ENCODE measurements around the gene CCDC85B.
"Not testable (repeated sequence)": the region's sequence is repeated elsewhere in the genome, so short reads cannot be mapped to it uniquely, and the experiment has no call there.

The CCDC85B gene

DNA sequence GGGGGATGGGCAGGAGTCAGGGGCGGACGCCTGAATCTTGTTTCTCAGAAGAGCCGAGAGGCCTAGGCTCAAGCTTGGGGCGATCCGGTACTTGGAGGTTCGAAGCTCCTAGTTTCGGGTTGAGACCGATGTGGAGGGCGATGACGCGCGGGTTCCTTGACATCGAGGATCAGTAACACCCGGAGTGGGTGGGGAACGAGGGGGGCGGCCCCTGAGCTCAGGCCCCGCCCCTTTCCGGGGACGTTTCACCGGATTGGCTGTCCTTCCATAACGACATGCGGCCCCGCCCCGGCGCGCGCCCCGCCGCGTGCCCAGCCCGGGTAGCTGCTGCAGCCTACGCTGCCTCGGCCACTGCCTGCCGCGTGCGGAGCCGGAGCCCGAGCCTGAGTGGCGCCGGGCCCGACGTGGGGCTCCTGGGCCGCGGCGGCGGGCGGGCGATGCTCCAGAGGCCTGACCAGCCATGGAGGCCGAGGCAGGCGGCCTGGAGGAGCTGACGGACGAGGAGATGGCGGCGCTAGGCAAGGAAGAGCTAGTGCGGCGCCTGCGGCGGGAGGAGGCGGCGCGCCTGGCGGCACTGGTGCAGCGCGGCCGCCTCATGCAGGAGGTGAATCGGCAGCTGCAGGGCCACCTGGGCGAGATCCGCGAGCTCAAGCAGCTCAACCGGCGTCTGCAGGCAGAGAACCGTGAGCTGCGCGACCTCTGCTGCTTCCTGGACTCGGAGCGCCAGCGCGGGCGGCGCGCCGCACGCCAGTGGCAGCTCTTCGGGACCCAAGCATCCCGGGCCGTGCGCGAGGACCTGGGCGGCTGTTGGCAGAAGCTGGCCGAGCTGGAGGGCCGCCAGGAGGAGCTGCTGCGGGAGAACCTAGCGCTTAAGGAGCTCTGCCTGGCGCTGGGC, at the start of gene CCDC85B:
Gene CCDC85B (plus strand): TSS at position 350 of the 895 bp plus-strand sequence. CDS start 111 bp downstream, at position 461.
- DNase-seq (ENCODE audit: low read depth) = peak; percentile 93

DNA sequence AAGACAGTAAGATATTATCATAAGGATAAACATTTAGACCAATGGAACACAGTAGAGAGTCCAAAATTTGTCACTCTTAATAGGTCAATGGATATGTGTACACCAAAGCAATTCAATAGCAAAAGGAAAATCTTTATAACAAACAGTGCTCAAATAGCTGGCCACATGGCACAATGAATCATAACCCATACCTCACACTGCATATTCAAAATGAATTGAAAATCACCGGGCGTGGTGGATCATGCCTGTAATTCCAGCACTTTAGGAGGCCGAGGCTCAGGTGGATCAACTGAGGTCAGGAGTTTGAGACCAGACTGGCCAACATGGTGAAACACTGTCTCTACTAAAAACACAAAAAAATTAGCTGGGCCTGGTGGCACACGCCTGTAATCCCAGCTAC, 48.3 kb upstream of the CCDC85B start:
- no peak for DNase-seq (ENCODE audit: low read depth)

- no peak for DNase-seq (ENCODE audit: low read depth)
Measured at GRCh38 chr11:65843811-65844210, 46.7 kb upstream of the CCDC85B start.

- no peak for DNase-seq (ENCODE audit: low read depth)
Measured at GRCh38 chr11:65844231-65844872, 46.1 kb upstream of the CCDC85B start.

GRCh38 chr11:65847746-65848145, 42.7 kb upstream of the CCDC85B start:
- no peak for DNase-seq (ENCODE audit: low read depth)

- not testable (repeated sequence) for DNase-seq (ENCODE audit: low read depth)
Measured at GRCh38 chr11:65848693-65849092, 41.8 kb upstream of the CCDC85B start.

- DNase-seq (ENCODE audit: low read depth) = no peak
Measured at GRCh38 chr11:65849366-65849765, 41.1 kb upstream of the CCDC85B start.

DNA sequence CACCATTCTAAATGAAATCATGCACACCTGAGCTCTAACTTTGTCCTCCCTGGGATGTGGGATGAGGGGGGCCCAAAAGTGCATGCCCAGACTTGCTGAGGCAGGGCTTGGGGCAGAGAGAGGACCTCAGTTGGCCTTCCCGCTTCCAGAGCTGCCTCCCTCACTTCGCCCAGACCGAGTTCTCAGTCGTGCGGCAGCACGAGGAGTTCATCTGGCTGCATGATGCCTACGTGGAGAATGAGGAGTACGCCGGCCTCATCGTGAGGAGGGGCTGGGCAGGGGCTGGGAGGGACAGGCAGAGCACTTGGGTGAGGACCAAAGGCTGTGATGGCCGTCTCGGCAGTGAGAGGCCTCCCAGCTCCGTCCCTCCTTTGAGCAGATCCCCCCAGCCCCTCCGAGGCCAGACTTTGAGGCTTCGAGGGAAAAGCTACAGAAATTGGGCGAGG, 40.7 kb upstream of the CCDC85B start:
- DNase-seq (ENCODE audit: low read depth) = no peak

- no peak for DNase-seq (ENCODE audit: low read depth)
Measured at GRCh38 chr11:65850217-65851082, 40.0 kb upstream of the CCDC85B start.

DNA sequence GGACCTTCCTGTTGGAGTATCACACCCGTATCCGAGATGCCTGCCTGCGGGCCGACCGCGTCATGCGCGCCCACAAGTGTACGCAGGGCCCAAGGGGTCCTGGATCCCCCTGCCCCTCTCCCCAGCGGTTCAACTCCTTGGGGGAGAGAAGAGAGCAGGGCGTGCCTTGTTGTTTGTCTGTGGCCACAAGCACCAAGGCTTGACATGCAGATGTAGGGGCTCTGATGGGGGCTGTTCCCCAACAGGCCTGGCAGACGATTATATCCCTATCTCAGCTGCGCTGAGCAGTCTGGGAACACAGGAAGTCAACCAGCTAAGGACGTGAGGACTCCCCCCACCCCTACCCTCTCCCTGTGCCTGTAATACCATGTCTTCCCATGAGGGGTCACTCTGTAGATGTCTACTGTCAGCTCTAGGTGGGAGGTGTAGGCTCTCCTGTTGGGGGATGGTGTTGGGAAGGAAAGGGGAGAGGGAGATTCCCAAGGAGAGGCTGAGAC, 39.3 kb upstream of the CCDC85B start:
- DNase-seq (ENCODE audit: low read depth) = no peak

DNA sequence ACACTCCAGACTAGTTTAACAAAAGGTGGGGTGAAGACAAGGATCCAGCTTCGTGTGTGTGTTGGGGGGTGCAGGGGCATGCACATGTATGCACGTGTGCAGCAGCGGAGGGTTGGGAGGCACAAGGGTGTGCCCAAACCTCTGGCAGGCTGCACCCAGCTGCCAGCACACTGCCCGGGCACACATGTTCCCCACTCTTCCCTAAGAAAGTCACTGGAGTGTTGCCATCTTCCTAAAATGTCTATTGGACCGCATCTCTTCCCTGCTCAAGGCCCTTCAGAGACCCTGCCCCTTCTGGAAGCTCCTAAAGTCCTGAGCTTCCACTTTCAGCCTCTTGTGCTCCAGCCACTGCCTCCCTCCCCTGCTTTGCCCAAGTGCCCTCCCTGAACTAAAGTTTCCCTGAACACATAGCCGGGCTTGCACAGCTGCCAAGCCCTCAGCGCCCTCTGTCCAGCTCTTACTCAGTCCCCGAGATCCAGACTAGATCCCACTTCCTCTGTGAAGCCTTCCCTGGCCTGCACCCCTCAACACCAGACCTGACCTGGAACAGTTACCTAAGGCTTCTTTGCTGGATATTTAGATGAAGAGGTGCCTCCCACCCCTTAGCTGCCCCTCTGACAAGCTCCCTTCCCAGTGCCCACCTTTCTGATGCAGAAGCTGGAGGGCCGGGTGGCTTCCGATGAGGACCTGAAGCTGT, 38.5 kb upstream of the CCDC85B start:
- DNase-seq (ENCODE audit: low read depth) = no peak

DNA sequence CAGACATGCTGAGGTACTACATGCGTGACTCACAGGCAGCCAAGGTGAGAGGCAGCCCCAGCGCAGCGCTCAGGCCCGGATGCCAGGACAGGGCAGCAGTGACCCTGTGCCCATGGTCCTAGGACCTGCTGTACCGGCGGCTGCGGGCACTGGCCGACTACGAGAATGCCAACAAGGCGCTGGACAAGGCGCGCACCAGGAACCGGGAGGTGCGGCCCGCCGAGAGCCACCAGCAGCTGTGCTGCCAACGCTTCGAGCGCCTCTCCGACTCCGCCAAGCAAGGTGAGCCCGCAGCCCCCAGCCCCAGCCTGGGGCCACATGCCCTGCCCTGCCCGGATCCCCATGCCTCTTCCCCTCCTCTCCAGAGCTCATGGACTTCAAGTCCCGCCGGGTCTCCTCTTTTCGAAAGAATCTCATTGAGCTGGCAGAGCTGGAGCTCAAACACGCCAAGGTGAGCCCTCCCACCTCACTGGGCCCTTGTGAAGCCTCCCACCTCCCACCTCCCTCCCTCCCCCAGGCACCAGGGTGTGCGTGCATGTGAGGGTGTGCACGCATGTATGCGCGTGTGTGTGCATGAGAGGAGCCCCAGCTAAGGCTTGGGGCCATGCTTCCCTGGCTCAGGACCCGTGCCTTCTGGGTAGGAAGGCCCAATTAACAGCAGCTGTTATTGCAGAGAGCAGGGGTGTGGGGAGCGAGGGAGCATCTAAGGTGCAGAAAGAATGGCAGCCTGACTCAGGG, 37.8 kb upstream of the CCDC85B start:
- DNase-seq (ENCODE audit: low read depth) = no peak

- DNase-seq (ENCODE audit: low read depth) = no peak
Measured at GRCh38 chr11:65853246-65853979, 37.1 kb upstream of the CCDC85B start.

- no peak for DNase-seq (ENCODE audit: low read depth)
Measured at GRCh38 chr11:65854161-65854592, 36.3 kb upstream of the CCDC85B start.

DNA sequence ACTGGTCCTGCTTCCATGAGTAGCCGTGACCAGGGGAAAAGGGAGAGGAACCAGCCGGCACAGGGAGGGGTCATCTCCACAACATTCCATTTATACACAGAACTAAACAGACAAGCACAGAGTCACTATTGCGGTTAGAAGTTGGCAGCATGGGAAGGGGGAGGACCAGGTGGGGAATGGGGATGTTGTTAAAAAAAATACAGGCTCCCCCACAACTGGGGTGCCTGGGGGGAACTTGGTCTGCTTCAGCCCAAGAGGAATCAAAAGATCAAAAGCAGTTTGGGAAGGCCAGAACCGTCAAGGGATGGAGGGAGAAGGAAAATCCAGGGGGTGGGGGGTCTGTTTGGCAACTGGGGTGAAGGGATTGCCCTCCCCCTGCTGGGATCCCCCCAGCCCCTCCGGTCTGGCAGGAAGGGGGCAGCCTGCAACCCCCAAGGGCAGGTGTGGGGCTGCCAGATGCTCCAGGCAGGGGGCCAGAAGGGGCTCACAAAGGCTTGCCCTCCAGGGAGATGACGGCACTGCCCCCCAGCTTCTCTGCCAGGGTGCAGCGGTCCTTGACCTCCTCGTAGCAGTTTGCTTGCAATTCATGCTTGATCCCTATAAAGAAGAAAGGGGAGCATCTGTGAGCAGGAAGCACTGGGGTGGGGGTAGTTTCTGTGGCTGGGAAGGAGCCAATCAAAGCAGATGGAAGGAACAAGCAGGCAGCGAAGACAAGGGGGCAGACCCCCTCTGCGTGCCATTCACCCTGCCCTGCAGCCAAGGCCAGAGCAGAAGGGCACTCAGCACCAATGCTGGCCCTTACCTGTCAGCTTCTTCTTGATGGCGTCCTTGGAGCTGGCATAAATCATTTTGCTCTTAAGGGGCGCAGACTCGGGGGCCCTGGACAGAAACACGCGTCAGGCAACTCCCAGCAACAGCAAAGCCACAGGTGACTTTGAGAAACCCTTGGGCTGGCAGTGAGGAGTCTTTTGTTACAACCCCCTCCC, 35.3 kb upstream of the CCDC85B start:
- no peak for DNase-seq (ENCODE audit: low read depth)

- no peak for DNase-seq (ENCODE audit: low read depth)
Measured at GRCh38 chr11:65855927-65856363, 34.5 kb upstream of the CCDC85B start.

DNA sequence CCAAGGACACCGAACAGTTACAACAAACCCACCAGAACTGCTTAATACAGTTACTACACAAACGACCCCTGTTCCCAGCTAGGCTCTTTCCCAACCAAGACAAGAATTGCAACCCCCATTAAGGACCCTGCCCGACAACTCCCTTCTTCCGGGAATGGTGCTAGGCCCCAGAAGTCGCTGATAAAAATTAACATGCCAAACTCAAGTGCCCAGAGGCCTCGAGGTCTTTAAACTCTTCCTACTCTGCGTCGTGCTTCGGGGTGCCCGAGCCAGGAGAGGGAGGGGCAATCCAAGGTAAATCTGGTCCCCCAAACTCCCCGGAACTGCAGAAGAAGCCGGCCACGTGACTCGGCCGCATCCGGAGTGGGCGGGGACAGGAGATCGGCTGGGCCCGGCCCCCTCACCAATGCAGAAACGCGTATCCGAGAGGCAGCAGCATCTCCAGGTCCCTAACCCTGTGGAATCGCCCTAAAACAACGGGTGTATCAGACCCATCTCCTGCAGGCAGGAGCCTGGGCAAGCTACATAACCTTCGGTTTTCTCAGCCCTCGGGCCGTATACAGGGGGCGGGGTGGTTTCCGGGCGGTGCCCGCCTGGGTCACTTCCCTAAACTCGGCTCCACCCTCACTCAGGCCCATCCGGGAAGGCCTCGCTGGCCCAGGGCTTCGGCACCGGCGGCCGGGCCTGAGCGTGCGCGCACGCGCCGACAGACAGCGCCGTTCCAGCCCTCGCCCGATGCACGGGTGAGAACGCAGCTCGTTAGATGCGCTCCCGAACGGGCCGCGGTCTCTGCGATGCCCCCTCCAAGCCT, 33.6 kb upstream of the CCDC85B start:
- no peak for DNase-seq (ENCODE audit: low read depth)

GRCh38 chr11:65857500-65857852, 33.0 kb upstream of the CCDC85B start:
- no peak for DNase-seq (ENCODE audit: low read depth)
